Progenitor cell of endocrine pancreas (in vitro differentiated cells): ENCODE results near the gene CFAP161. TPM values are rescaled to one million over a fixed set of nuclear protein-coding genes. Genes with fewer than 3 reads are reported as not detected.

ENCODE experiments used
- DNase-seq: peaks from one replicate; pipeline ENCODE4 v3.0.0; 2021; ENCODE audit warnings: low spot score; ENCODE audit not compliant: unreplicated experiment
- H3K27ac Mint-ChIP-seq: 2 replicates; pipeline ENCODE4 v1.8.0; 2021; ENCODE audit warnings: mild to moderate bottlenecking, moderate library complexity, mixed read lengths
- H3K27me3 Mint-ChIP-seq: 2 replicates; pipeline ENCODE4 v1.8.0; 2021; ENCODE audit warnings: mixed read lengths
- H3K36me3 Mint-ChIP-seq: 2 replicates; pipeline ENCODE4 v1.8.0; 2022; ENCODE audit warnings: mixed read lengths; ENCODE audit not compliant: insufficient read depth
- H3K4me1 Mint-ChIP-seq: 2 replicates; pipeline ENCODE4 v1.8.0; 2021; ENCODE audit warnings: low read depth, mixed read lengths
- H3K4me3 Mint-ChIP-seq: 2 replicates; pipeline ENCODE4 v1.8.0; 2021; ENCODE audit warnings: low read depth, mild to moderate bottlenecking, moderate library complexity, mixed read lengths
- H3K9me3 Mint-ChIP-seq: 2 replicates; pipeline ENCODE4 v1.8.0; 2021; ENCODE audit warnings: low read depth, mixed read lengths
- CTCF ChIP-seq: fragments of 200-600 bp; sonication (generic); IDR thresholded peaks from one replicate; pipeline ENCODE4 v1.5.0; 2021; ENCODE audit warnings: antibody characterized with exemption, mild to moderate bottlenecking; ENCODE audit not compliant: unreplicated experiment
- total RNA-seq: library from RNA; stranded (reverse); gene quantifications from 2 replicates; pipeline ENCODE4 v1.2.1, GENCODE V29; 2021

CFAP161 gene
- total RNA-seq, 1 donor from 2014 or later: not detected

- H3K36me3 Mint-ChIP-seq: no peaks in the 10 kb centered on the region
- DNase-seq: no peak
- H3K27me3 Mint-ChIP-seq: peaks cover 39% of the 10 kb centered on the region
- TF ChIP-seq CTCF: no peak
- no peaks in the 10 kb centered on the region for H3K4me1 Mint-ChIP-seq
- no peak overlapping the region for H3K4me3 Mint-ChIP-seq
- no peaks in the 10 kb centered on the region for H3K9me3 Mint-ChIP-seq
- no peak overlapping the region for H3K27ac Mint-ChIP-seq
Measured at GRCh38 chr15:81098861-81099651, 35.0 kb upstream of the CFAP161 start.

- DNase-seq: no peak
- no peaks in the 10 kb centered on the region for H3K36me3 Mint-ChIP-seq
- H3K9me3 Mint-ChIP-seq: no peaks in the 10 kb centered on the region
- H3K27ac Mint-ChIP-seq: no peak overlapping the region
- H3K27me3 Mint-ChIP-seq: peaks cover 52% of the 10 kb centered on the region
- H3K4me1 Mint-ChIP-seq: no peaks in the 10 kb centered on the region
- TF ChIP-seq CTCF: no peak
- no peak overlapping the region for H3K4me3 Mint-ChIP-seq
Measured at GRCh38 chr15:81101894-81102815, 31.9 kb upstream of the CFAP161 start.

GRCh38 chr15:81103857-81104256 is 30.2 kb upstream of the CFAP161 start:
- Mint-ChIP-seq H3K27ac (no peak overlapping the region), H3K36me3 (no peaks in the 10 kb centered on the region), H3K9me3 (no peaks in the 10 kb centered on the region), H3K4me1 (no peaks in the 10 kb centered on the region), H3K27me3 (peaks cover 39% of the 10 kb centered on the region), H3K4me3 (no peak overlapping the region)
- DNase-seq: no peak
- no peak for TF ChIP-seq CTCF

- no peaks in the 10 kb centered on the region for H3K36me3 Mint-ChIP-seq
- no peak for DNase-seq
- no peak for TF ChIP-seq CTCF
- H3K4me3 Mint-ChIP-seq: no peak overlapping the region
- no peaks in the 10 kb centered on the region for H3K4me1 Mint-ChIP-seq
- H3K27ac Mint-ChIP-seq: no peak overlapping the region
- peaks cover 41% of the 10 kb centered on the region for H3K27me3 Mint-ChIP-seq
- no peaks in the 10 kb centered on the region for H3K9me3 Mint-ChIP-seq
Measured at GRCh38 chr15:81105545-81105944, 28.5 kb upstream of the CFAP161 start.

GRCh38 chr15:81106560-81106959 is 27.5 kb upstream of the CFAP161 start:
- Mint-ChIP-seq H3K4me1 (no peaks in the 10 kb centered on the region), H3K27me3 (peaks cover 52% of the 10 kb centered on the region), H3K36me3 (no peaks in the 10 kb centered on the region), H3K9me3 (no peaks in the 10 kb centered on the region), H3K4me3 (no peak overlapping the region), H3K27ac (no peak overlapping the region)
- peak; percentile 78 for TF ChIP-seq CTCF
- DNase-seq: no peak
